Glutamatergic neuron (in vitro differentiated cells): ENCODE measurements around the gene LRRFIP1. TPM values are rescaled to one million over a fixed set of nuclear protein-coding genes. Genes with fewer than 3 reads are reported as not detected.

ENCODE experiments used
- DNase-seq: peaks from one replicate; pipeline ENCODE4 v3.0.0; 2022
- H3K27ac Mint-ChIP-seq: one replicate; pipeline ENCODE4 v1.8.0; 2020; ENCODE audit warnings: mild to moderate bottlenecking, mixed read lengths, inconsistent platforms; ENCODE audit not compliant: unreplicated experiment
- H3K27me3 Mint-ChIP-seq: one replicate; pipeline ENCODE4 v1.8.0; 2020; ENCODE audit warnings: mild to moderate bottlenecking, moderate library complexity, mixed read lengths, inconsistent platforms; ENCODE audit not compliant: unreplicated experiment
- H3K36me3 Mint-ChIP-seq: one replicate; pipeline ENCODE4 v1.8.0; 2020; ENCODE audit warnings: mild to moderate bottlenecking, mixed read lengths, inconsistent platforms; ENCODE audit not compliant: unreplicated experiment
- H3K4me1 Mint-ChIP-seq: one replicate; pipeline ENCODE4 v1.8.0; 2020; ENCODE audit warnings: mild to moderate bottlenecking, low read depth, mixed read lengths, inconsistent platforms; ENCODE audit not compliant: unreplicated experiment
- H3K4me3 Mint-ChIP-seq: one replicate; pipeline ENCODE4 v1.8.0; 2020; ENCODE audit warnings: mild to moderate bottlenecking, mixed read lengths, inconsistent platforms; ENCODE audit not compliant: unreplicated experiment
- H3K9me3 Mint-ChIP-seq: one replicate; pipeline ENCODE4 v1.8.0; 2020; ENCODE audit warnings: mild to moderate bottlenecking, moderate library complexity, mixed read lengths, inconsistent platforms; ENCODE audit not compliant: unreplicated experiment
- total RNA-seq: library from RNA; stranded (reverse); fragmentation: NEBNext Ultra II Directional; extraction: Animal tissue kit (Norgen Biotek cat#: 25700); gene quantifications from one replicate; pipeline ENCODE4 v1.2.1, GENCODE V29; 2021; ENCODE audit not compliant: unreplicated experiment
- TF ChIP-seq, protein P1 (sequence below): fragments of 200-600 bp; sonication (generic); IDR thresholded peaks from one replicate; pipeline ENCODE4 v1.5.0; 2021; ENCODE audit not compliant: partially characterized antibody, unreplicated experiment

Gene LRRFIP1
- total RNA-seq, 1 donor from 2014 or later = 112 TPM

DNA sequence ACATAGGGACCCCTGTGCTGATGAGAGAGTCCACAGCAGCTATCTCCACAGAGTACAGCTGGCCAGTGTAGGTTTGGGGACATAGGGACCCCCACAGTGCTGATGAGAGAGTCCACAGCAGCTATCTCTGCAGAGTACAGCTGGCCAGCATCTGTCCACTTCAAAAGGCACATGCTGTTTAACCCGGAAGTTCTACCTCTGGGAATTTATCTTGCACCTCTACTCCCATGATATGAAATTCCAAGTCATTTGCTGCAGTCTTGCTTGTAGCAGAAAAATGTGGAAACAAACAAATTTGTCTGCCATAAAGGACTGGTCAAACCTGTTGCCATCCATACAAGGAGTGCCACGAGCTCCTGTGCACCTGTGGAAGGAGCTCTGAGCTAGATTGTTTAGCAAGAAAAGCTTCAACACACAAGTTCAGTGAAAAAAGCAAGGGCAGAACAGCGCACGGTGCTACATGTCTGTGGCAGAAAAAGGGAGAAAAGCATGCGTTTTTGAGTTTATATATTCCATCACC, 33.1 kb downstream of the LRRFIP1 start:
- Mint-ChIP-seq H3K4me1 (peaks cover 26% of the 10 kb centered on the region), H3K36me3 (peaks cover 13% of the 10 kb centered on the region), H3K27me3 (peaks cover 6% of the 10 kb centered on the region), H3K27ac (no peak overlapping the region), H3K4me3 (no peak overlapping the region), H3K9me3 (peaks cover 3% of the 10 kb centered on the region)
- DNase-seq = no peak
- TF ChIP-seq, protein P1, sequence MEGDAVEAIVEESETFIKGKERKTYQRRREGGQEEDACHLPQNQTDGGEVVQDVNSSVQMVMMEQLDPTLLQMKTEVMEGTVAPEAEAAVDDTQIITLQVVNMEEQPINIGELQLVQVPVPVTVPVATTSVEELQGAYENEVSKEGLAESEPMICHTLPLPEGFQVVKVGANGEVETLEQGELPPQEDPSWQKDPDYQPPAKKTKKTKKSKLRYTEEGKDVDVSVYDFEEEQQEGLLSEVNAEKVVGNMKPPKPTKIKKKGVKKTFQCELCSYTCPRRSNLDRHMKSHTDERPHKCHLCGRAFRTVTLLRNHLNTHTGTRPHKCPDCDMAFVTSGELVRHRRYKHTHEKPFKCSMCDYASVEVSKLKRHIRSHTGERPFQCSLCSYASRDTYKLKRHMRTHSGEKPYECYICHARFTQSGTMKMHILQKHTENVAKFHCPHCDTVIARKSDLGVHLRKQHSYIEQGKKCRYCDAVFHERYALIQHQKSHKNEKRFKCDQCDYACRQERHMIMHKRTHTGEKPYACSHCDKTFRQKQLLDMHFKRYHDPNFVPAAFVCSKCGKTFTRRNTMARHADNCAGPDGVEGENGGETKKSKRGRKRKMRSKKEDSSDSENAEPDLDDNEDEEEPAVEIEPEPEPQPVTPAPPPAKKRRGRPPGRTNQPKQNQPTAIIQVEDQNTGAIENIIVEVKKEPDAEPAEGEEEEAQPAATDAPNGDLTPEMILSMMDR = no peak

DNA sequence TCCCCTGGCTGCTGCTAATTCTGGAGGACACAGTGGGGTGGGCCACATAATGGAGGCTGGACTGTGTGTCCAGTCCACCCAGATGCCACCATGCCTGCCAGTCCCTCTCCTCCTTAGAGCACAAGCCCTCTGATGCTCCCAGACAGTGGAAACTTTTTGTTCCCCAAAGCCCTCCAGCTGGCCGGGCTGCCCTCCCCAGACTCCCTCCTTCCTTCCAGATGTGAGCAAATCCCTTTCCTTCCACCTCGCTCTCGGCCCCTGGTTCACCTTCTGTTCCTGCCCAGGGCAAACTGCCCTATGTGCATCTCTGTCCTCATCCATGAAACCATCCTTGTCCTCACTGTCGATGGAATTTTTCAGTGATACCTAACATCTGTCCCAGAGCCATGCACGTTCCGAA, 33.9 kb downstream of the LRRFIP1 start:
- Mint-ChIP-seq H3K4me1 (peaks cover 31% of the 10 kb centered on the region), H3K9me3 (peaks cover 3% of the 10 kb centered on the region), H3K27ac (no peak overlapping the region), H3K36me3 (peaks cover 13% of the 10 kb centered on the region), H3K27me3 (peaks cover 6% of the 10 kb centered on the region), H3K4me3 (no peak overlapping the region)
- TF ChIP-seq, protein P1 = no peak
- no peak for DNase-seq

DNA sequence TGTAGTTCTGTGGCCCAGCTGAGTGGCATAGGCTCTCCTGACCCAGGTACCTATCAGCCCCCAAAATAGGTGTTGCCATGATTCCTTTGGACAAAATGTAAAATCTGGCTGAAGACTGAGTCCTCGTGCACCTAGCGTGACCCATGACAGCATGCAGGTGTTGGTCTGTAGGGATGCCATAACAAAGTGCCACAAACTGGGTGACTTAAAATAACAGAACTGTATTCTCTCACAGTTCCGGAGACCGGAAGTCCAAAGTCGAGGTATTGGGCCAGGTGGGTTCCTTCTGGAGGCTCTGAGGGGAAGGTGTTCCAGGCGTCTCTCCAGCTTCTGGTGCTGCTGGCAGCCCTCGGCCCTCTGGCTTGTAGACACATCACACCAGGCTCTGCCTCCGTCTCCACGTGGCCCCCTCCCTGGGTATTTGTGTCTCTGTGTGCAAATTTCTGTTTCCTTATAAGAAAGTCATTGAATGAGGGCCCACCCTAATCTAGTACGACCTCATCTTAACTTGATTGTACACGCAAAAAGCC, 34.5 kb downstream of the LRRFIP1 start:
- H3K27me3 Mint-ChIP-seq = peaks cover 6% of the 10 kb centered on the region
- H3K36me3 Mint-ChIP-seq = peaks cover 11% of the 10 kb centered on the region
- no peak for DNase-seq
- H3K4me1 Mint-ChIP-seq = peaks cover 31% of the 10 kb centered on the region
- peaks cover 3% of the 10 kb centered on the region for H3K9me3 Mint-ChIP-seq
- no peak overlapping the region for H3K27ac Mint-ChIP-seq
- TF ChIP-seq, protein P1 = no peak
- H3K4me3 Mint-ChIP-seq = no peak overlapping the region

DNA sequence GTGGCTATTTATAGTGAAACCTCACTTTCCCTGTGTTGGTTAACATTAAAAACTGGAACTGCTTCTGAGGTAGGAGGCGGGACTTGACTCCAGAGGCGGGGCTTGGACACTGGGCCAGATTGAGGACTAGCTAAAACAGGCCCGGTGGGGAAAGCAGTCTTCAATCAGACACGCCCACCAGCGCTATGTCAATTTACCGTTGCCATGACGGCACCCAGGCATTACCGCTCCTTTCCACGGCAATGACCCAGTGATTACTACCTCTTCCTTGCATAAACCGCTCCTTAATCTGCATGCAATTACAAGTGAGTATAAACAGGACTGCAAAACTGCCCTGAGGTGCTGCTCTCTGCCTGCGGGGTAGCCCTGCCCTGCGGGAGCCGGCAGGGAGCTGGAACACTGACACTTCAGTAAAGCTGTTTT, 35.3 kb downstream of the LRRFIP1 start:
- no peak overlapping the region for H3K27ac Mint-ChIP-seq
- H3K27me3 Mint-ChIP-seq = peaks cover 6% of the 10 kb centered on the region
- peak overlapping the region; percentile 67 for H3K4me3 Mint-ChIP-seq
- peaks cover 3% of the 10 kb centered on the region for H3K36me3 Mint-ChIP-seq
- H3K4me1 Mint-ChIP-seq = peaks cover 36% of the 10 kb centered on the region
- peaks cover 4% of the 10 kb centered on the region for H3K9me3 Mint-ChIP-seq
- peak; percentile 90 for DNase-seq
- TF ChIP-seq, protein P1 = no peak

DNA sequence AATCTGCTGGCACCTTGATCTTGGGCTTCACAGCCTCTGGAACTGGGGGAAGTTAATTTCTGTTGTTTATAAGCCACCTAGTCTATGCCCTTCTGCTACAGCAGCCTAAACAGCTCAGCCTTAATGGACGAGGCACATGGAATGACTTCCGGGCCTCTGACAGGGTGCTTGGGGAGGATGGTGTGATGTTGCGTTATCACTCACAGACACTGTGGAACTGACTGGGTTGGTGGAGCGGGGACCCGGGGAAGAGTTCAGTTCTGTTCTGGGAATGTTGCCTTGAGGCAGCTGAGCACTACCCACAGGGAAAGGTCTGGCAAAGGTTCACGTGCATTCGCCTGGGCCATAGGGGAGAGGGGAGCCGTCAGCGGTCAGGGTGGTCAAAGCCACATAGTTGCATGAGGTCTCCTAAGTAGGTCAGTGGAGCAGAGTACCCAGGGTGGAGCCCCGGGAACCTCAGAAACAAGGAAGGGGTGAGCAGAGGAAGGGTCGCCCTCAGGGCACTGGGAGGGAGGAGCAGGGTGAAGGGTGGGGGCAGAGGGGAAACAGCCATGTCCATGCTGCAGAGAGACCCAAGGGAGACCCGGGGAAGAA, 36.2 kb downstream of the LRRFIP1 start:
- no peak overlapping the region for H3K27ac Mint-ChIP-seq
- H3K4me3 Mint-ChIP-seq = no peak overlapping the region
- H3K27me3 Mint-ChIP-seq = peaks cover 8% of the 10 kb centered on the region
- peaks cover 45% of the 10 kb centered on the region for H3K4me1 Mint-ChIP-seq
- peaks cover 4% of the 10 kb centered on the region for H3K9me3 Mint-ChIP-seq
- TF ChIP-seq, protein P1 = no peak
- no peak for DNase-seq
- H3K36me3 Mint-ChIP-seq = no peaks in the 10 kb centered on the region
